HTERT RPE-1 (cell line): ENCODE measurements around the gene TGOLN2.
"Not testable (repeated sequence)": the region's sequence is repeated elsewhere in the genome, so short reads cannot be mapped to it uniquely, and the experiment has no call there.

Experiments used
- in situ Hi-C: fragments of 300-500 bp; cut with MboI; formaldehyde crosslinking; loops from 4 replicates; pipeline ENCODE4 v1.14.3; 2020; ENCODE audit warnings: low sequenced_read_pairs

TGOLN2 gene

DNA sequence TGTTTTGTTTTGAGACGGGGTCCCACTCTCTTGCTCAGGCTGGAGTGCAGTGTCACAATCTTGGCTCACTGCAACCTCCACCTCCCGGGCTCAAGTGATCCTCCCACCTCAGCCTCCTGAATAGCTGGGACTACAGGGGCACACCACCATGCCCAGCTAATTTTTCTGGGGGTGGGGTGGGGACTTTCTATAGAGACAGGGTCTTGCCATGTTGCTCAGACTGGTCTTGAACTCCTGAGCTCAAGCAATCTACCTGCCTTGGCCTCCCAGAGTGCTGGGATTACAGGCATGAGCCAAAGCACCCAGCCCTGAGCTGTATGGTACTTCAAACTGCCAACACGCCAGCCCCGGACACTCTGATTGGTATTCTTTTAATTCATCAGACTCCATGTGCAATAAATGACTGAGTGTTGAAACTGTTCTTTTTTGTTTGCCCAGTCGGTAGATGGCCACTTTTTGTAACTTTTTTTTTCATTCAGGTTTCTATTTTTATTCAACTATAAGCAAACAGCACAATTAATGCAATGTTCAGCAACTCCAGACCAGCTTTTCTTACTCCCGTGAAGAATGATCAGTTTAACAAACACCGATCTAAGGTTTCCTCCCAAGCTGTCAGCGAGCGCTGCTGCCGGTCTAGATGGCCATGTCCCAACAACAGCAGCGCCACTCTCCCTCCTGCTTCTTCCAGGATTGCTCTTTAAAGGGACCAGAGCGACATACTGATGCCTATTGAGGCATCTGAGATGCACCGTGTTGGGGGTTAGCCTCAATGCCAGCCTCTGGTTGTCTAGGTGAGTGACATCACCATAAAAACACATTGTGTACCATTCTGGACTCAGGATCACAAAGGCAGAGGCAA is 12.5 kb upstream of the TGOLN2 start:
- in situ Hi-C loops: no loop called here

- in situ Hi-C loops: no loop called here
Measured at GRCh38 chr2:85334928-85335327, 7.1 kb upstream of the TGOLN2 start.

- in situ Hi-C loops: not testable (repeated sequence)
Measured at GRCh38 chr2:85333877-85334276, 6.1 kb upstream of the TGOLN2 start.

GRCh38 chr2:85330839-85331636 is 3.2 kb upstream of the TGOLN2 start:
- in situ Hi-C loops: no loop called here

GRCh38 chr2:85329701-85330100 is 1.9 kb upstream of the TGOLN2 start:
- in situ Hi-C loops: not testable (repeated sequence)

- in situ Hi-C loops: no loop called here
Measured at GRCh38 chr2:85329181-85329651, 1.4 kb upstream of the TGOLN2 start.

- in situ Hi-C loops: no loop called here
Measured at GRCh38 chr2:85327160-85327821, 498 bp downstream of the TGOLN2 start.

- in situ Hi-C loops: no loop called here
Measured at GRCh38 chr2:85326406-85327159, 1.2 kb downstream of the TGOLN2 start.

DNA sequence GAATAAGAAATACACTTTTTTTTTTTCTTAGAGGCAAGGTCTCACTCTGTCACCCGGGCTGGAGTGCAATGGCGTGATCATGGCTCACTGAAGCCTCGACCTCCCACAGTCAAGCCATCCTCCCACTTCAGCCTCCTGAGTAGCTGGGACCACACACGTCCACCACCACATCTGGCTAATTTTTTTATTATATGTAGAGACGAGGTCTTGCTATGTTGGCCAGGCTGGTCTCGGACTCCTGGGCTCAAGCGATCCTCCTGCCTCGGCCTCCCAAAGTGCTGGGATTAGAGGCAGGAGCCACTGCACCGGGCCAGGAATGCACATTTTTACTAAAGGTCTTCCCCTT is 2.4 kb downstream of the TGOLN2 start:
- in situ Hi-C loops: no loop called here

DNA sequence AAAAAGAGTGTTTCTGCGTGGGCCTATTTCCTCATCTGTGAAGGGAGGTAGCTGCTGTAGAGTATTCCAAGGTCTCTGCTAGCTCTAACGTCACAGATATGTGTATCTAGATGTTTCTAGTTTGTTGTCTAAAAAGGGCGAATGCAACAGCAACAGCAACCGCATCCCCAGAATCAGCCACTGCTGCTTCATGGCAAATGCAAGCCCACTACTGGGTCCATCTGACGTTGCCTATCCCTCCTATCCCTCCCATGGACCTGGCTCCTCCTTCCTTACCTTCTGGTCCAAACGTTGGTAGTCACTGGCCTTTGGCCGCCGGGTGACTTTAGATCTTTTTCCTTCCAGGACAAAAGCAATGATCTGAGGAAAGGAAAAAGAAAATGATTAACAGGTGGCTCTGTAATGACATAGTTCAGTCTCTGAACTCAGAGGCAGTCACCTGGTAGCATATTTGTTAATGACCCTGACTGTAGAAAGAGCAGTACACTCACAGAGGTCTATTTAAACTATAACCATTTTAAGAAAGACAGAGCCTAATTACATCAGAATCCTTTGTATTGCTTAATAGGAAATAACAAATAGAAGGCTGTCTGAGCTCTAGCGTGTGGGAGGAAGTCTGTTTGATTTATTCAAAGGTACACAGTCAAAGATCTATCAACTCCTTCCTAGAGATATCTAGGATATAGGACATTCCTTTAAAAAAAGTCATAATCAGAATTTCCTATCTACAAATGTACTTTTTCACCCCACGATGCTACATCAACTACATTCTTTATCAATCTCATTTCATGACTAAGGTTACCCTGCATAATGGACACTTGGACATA is 2.9 kb downstream of the TGOLN2 start:
- in situ Hi-C loops: no loop called here

DNA sequence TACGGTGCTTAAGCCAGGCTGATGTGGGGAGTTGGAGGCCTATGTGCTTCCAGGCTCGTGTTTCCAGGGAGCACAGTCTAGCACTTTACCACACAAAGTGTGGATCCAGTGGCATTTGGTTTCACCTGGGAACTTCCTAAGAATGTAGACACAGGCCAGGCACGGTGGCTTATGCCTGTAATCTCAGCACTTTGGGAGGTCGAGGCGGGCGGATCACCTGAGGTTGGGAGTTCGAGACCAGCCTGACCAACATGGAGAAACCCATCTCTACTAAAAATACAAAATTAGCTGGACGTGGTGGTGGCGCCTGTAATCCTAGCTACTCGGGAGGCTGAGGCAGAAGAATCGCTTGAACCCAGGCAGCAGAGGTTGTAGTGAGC is 3.8 kb downstream of the TGOLN2 start:
- in situ Hi-C loops: not testable (repeated sequence)

DNA sequence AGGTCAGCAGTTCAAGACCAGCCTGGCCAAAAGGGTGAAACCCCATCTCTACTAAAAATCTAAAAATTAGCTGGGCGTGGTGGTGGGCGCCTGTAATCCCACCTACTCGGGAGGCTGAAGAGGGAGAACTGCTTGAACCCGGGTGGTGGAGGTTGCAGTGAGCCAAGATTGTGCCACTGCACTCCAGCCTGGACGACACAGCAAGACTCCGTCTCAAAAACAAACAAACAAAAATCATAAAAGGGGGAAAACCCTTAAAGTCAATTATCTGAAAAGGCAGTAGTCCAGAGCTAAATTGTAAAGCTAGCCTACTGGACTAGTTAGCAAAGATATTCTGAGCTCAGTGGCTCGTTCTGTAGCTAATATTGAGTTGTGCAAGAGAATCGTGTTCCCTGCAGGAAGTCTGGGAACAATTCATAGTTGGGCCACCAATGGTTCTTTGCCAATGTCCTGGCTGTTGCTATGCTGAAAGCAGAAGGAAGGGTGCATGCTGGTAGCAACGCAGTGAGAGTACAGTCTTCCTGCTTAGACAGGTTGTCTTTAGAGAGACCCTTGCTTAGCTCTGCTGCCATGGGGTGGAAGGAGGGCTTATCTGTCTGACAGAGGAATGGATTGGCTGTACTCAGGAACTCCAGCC is 4.3 kb downstream of the TGOLN2 start:
- in situ Hi-C loops: no loop called here

DNA sequence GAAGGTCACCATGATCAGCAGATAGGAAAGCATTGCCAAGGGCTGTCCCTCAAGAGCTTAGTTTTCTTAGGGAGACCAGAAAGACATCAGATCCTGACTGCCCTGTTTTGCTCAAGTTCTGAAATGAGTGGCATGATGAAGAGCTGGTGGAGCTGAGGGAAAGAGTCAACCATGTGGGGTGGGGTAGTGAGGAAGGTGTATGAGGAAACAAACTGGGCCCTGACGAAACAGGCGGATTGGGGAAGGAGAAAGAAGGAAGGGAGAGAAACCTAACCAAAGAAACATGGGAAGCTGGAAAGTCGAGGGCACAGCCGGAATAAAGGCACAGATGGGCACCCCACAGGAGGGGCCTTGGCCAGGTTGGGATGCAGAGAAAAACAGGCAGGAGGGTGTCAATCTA is 8.0 kb downstream of the TGOLN2 start:
- in situ Hi-C loops: no loop called here

DNA sequence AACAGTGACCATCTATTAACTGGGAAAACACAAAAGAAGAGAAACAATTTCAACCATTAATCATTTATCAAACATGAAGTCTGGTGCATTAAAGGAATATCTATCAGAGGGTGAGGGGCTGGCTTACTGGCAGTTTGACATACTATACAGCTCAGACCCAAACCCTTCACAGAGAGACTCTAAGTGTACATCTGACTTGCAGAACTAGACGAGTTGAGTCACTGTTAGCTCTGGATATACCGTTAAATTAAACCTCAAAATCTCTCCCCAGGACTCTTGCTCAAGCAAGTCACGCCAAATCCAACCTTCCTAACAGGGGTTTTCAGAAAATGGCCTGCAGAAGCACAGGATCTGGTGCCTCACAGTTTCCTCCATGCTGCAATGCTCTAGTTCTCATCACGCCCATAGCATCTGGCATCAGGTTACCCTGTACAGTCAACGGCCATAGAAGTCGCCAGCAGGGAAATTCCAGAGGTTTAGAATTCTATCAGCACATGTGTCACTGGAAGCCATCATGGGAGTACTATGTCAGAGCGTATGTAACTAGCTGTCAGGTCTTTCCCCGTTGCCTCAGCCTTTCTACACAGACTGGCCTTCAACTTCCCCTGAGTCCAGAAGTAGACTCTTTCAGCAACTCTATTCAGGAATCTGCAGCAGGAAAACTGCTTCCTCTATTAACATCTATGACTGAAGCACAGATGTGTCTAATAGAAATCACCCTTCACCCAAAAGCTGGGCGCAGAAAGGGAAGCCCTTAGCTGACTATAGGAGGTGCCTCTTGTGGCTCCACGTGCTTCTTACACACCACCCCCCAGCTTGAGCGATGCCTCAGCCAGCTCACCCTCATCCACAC is 9.3 kb downstream of the TGOLN2 start:
- in situ Hi-C loops: no loop called here

DNA sequence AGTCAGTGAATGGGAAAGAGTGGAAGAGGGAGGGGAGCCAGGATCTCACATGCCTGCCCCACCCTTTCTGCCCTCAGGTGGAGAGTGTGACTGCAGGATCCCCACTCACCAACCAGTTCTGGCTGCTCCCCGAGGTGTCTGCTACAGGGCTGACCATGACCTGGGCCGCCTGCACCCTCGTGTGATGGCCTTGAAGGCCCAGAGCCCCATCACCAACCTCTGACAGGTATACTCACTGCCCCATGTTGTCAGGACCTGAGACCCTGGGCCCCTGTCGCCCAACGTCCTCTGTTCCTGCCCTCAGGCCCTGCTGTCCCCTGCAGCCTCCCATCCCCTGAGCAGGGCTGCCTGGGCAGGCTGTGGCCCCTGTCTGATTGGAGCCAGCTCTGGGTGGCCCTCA is 11.9 kb downstream of the TGOLN2 start:
- in situ Hi-C loops: not testable (repeated sequence)

GRCh38 chr2:85314884-85315242 is 12.9 kb downstream of the TGOLN2 start:
- in situ Hi-C loops: no loop called here

- in situ Hi-C loops: no loop called here
Measured at GRCh38 chr2:85312404-85312803, 15.4 kb downstream of the TGOLN2 start.

DNA sequence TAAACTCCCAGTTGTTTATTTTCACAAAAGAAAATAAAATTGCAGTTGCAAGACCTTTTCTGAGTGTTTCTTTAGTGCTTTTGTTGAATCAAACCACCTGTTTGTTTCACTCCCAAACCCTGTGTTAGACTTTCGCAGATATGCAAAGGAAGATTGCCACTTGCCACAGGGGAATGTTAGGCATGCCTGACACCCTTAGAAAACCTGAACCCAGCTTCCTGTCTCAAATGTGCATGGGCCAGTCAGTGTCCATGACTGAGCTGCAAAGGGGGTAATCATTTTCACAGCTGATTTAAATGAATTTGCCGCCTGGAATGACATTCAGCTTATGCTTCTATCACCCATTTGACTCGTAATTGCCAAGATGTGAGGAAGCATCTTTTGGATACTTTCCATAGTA is 17.5 kb downstream of the TGOLN2 start:
- in situ Hi-C loops: no loop called here
